GM20000 (cell line): ENCODE data around the gene DEDD.

ENCODE experiments used
- DNase-seq: peaks from one replicate; pipeline ENCODE4 v3.0.0; 2012; ENCODE audit warnings: low spot score
- CTCF ChIP-seq: IDR thresholded peaks from 2 replicates; pipeline ENCODE4 v1.5.1; 2012; ENCODE audit warnings: mild to moderate bottlenecking, control low read depth; ENCODE audit errors: extremely low read depth, missing control alignments

The DEDD gene

GRCh38 chr1:161137881-161138280, 5.4 kb upstream of the DEDD start:
- no peak for DNase-seq
- TF ChIP-seq CTCF: no peak

- TF ChIP-seq CTCF: no peak
- no peak for DNase-seq
These were observed 813 bp upstream of the DEDD start for GRCh38 chr1:161133220-161133740.

- no peak for TF ChIP-seq CTCF
- DNase-seq: peak; percentile 49
These were observed 701 bp downstream of the DEDD start for GRCh38 chr1:161131523-161132409.

- TF ChIP-seq CTCF: no peak
- DNase-seq: no peak
These were observed 2.2 kb downstream of the DEDD start for GRCh38 chr1:161130266-161130665.

GRCh38 chr1:161128591-161129420, 3.7 kb downstream of the DEDD start:
- no peak for TF ChIP-seq CTCF
- DNase-seq: no peak

- DNase-seq: no peak
- no peak for TF ChIP-seq CTCF
These were observed 4.8 kb downstream of the DEDD start for GRCh38 chr1:161127649-161128048.

- no peak for DNase-seq
- TF ChIP-seq CTCF: no peak
These were observed 9.5 kb downstream of the DEDD start for GRCh38 chr1:161122967-161123366.
